ENCODE measurements around the gene ARRB1.

DNA sequence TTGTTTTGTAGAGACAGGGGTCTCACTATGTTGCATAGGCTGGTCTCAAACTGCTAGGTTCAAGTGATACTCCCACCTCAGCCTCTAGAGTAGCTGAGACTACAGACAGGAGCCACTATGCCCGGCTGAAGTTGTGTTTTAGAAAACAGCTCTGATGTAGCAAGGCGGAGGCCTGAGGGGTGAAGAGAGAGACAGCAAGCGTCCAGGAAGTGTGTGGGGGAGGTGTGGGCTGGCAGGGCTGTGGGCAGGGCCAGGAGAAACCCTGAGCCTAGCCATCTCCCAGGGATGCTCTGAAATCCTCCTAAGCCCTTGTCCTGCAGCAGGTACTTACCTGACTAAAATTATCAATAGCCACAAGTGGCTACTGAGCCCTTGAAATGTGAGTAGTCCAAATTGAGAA lies 31.8 kb upstream of the ARRB1 start:
- TF ChIP-seq, protein P1, sequence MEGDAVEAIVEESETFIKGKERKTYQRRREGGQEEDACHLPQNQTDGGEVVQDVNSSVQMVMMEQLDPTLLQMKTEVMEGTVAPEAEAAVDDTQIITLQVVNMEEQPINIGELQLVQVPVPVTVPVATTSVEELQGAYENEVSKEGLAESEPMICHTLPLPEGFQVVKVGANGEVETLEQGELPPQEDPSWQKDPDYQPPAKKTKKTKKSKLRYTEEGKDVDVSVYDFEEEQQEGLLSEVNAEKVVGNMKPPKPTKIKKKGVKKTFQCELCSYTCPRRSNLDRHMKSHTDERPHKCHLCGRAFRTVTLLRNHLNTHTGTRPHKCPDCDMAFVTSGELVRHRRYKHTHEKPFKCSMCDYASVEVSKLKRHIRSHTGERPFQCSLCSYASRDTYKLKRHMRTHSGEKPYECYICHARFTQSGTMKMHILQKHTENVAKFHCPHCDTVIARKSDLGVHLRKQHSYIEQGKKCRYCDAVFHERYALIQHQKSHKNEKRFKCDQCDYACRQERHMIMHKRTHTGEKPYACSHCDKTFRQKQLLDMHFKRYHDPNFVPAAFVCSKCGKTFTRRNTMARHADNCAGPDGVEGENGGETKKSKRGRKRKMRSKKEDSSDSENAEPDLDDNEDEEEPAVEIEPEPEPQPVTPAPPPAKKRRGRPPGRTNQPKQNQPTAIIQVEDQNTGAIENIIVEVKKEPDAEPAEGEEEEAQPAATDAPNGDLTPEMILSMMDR (IDR thresholded peaks at IDR 0.05; ENCODE audit: low read depth, low read length): no peak
- TF ChIP-seq POLR2A (IDR thresholded peaks at IDR 0.05; ENCODE audit: extremely low read depth, insufficient read length): no peak
